ENCODE results near the gene CCDC12.
A peak's percentile ranks its signal among the peaks of the same experiment; 100 is the strongest.

CCDC12 gene

GRCh38 chr3:46903341-46904302 lies 72.9 kb downstream of the CCDC12 start:
- DNase-seq = no peak

- DNase-seq = no peak
Measured at GRCh38 chr3:46902188-46902631, 74.3 kb downstream of the CCDC12 start.

- DNase-seq = no peak
Measured at GRCh38 chr3:46901591-46902187, 74.9 kb downstream of the CCDC12 start.

- DNase-seq = no peak
Measured at GRCh38 chr3:46901061-46901460, 75.5 kb downstream of the CCDC12 start.

GRCh38 chr3:46900356-46900755 lies 76.2 kb downstream of the CCDC12 start:
- no peak for DNase-seq

GRCh38 chr3:46900007-46900292 lies 76.6 kb downstream of the CCDC12 start:
- no peak for DNase-seq

- no peak for DNase-seq
Measured at GRCh38 chr3:46899151-46900006, 77.2 kb downstream of the CCDC12 start.

GRCh38 chr3:46898321-46899150 lies 78.0 kb downstream of the CCDC12 start:
- DNase-seq = no peak

- no peak for DNase-seq
Measured at GRCh38 chr3:46897829-46898320, 78.7 kb downstream of the CCDC12 start.

- DNase-seq = no peak
Measured at GRCh38 chr3:46897031-46897430, 79.5 kb downstream of the CCDC12 start.

GRCh38 chr3:46896386-46896785 lies 80.2 kb downstream of the CCDC12 start:
- DNase-seq = no peak

- no peak for DNase-seq
Measured at GRCh38 chr3:46895761-46896160, 80.8 kb downstream of the CCDC12 start.

GRCh38 chr3:46895204-46895660 lies 81.3 kb downstream of the CCDC12 start:
- DNase-seq = peak; percentile 82 to 84

GRCh38 chr3:46894256-46894655 lies 82.3 kb downstream of the CCDC12 start:
- no peak for DNase-seq

GRCh38 chr3:46893763-46894162 lies 82.8 kb downstream of the CCDC12 start:
- no peak for DNase-seq

- DNase-seq = no peak
Measured at GRCh38 chr3:46893146-46893748, 83.3 kb downstream of the CCDC12 start.

- DNase-seq = peak in 1 of 2 experiments; percentile 29
Measured at GRCh38 chr3:46892285-46893145, 84.0 kb downstream of the CCDC12 start.

GRCh38 chr3:46891132-46891531 lies 85.4 kb downstream of the CCDC12 start:
- DNase-seq = no peak

- no peak for DNase-seq
Measured at GRCh38 chr3:46890132-46890531, 86.4 kb downstream of the CCDC12 start.

- no peak for DNase-seq
Measured at GRCh38 chr3:46889381-46890110, 87.0 kb downstream of the CCDC12 start.
